DMS79 treated with DMSO at 0.1 percent for 48 hours (cell line): ENCODE data around the gene DNAJB2.
"Not testable (repeated sequence)": the region's sequence is repeated elsewhere in the genome, so short reads cannot be mapped to it uniquely, and the experiment has no call there.

Source experiments
- DNase-seq: peaks from one replicate; lab custom pipeline; 2025; lab: John Stamatoyannopoulos, UW

Gene DNAJB2

GRCh38 chr2:219285373-219285735 lies 6.2 kb downstream of the DNAJB2 start:
- no peak for DNase-seq

GRCh38 chr2:219285894-219286425 lies 6.8 kb downstream of the DNAJB2 start:
- DNase-seq, result no peak

- no peak for DNase-seq
Measured at GRCh38 chr2:219286436-219287115, 7.4 kb downstream of the DNAJB2 start.

- not testable (repeated sequence) for DNase-seq
Measured at GRCh38 chr2:219287116-219287440, 7.9 kb downstream of the DNAJB2 start.

- no peak for DNase-seq
Measured at GRCh38 chr2:219287580-219288265, 8.6 kb downstream of the DNAJB2 start.

- DNase-seq, result no peak
Measured at GRCh38 chr2:219289195-219289536, 10.0 kb downstream of the DNAJB2 start.

- no peak for DNase-seq
Measured at GRCh38 chr2:219289537-219290361, 10.6 kb downstream of the DNAJB2 start.

DNA sequence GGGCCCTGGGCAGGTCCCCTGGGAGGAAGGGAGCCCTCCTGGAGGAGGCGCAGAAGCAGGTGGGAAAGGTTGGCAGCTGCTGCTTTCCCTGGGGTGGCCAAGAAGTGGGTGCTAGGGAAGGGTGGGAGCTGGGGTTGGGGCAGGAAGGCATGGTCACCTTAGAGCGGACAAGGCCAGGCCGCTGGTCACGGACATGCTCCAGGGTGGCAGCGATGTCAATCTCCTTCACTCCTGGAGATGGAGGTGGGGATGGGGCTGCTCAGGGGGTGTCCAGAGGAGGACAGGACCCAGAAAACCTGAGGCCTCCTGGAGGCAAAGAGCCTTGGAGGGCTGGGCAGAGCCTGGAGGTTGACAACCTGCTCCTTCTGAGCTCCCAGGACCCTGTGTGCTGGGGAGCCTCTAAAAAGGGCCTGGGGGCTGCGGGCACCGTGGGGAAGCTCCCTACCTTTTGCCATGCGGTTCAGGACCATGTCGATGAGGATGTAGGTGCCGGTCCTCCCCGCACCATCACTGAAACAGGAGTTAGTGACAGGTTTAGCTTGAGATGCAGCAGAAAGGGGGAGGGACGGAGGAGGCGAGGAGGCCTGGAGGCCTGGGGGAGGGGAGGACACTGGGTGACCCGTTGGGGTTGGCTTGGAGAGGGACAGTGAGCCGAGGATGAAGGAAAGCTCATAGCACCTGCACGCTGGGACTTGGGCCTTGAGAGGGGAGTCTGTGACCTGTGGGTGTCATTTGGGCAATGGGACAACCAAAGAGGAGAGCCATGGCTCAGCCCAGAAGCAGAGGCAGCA lies 11.4 kb downstream of the DNAJB2 start:
- no peak for DNase-seq

GRCh38 chr2:219291394-219291793 lies 12.2 kb downstream of the DNAJB2 start:
- DNase-seq, result no peak

DNA sequence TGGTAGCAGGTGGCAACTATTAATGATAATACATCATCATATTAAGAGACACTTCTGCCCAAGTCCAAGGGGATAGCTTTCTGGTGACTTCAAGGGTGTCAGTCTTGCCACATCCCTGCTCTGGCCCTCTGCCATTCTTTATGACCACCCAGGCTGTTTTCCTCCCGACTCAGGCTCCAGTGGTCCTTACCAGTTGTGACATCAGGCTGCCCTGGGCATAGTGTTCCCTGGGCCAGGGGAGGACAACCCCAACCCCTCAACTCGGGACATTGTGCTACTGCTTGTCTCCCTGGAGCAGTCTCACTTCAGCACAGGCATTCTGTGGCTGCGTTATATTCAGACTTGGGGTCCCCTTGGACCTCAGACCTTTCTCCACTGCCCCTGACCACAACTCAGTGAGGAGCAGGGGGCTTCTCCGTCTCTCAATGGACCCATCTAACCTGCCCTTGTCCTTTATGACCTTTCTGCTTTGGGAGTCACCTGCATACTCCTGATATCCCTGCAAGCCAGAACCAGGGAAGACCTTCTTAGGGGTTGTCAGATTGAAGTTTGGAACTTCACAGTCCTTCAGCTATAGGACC lies 12.8 kb downstream of the DNAJB2 start:
- no peak for DNase-seq

DNA sequence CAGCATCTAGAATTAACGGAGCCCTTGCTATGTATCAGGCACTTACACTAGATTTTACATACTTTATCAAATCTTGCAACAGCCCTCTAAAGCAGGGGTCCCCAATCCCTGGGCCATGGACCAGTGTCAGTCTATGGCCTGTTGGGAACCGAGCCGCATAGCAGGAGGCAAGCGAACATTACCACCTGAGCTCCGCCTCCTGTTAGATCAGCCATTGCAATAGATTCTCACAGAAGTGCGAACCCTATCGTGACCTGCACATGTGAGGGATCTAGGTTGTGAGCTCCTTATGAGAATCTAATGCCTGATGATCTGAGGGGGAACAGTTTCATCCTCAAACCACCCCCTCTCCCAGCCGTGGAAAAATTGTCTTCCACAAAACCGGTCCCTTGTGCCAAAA lies 13.4 kb downstream of the DNAJB2 start:
- DNase-seq, result no peak

- DNase-seq, result no peak
Measured at GRCh38 chr2:219293736-219294231, 14.6 kb downstream of the DNAJB2 start.

DNA sequence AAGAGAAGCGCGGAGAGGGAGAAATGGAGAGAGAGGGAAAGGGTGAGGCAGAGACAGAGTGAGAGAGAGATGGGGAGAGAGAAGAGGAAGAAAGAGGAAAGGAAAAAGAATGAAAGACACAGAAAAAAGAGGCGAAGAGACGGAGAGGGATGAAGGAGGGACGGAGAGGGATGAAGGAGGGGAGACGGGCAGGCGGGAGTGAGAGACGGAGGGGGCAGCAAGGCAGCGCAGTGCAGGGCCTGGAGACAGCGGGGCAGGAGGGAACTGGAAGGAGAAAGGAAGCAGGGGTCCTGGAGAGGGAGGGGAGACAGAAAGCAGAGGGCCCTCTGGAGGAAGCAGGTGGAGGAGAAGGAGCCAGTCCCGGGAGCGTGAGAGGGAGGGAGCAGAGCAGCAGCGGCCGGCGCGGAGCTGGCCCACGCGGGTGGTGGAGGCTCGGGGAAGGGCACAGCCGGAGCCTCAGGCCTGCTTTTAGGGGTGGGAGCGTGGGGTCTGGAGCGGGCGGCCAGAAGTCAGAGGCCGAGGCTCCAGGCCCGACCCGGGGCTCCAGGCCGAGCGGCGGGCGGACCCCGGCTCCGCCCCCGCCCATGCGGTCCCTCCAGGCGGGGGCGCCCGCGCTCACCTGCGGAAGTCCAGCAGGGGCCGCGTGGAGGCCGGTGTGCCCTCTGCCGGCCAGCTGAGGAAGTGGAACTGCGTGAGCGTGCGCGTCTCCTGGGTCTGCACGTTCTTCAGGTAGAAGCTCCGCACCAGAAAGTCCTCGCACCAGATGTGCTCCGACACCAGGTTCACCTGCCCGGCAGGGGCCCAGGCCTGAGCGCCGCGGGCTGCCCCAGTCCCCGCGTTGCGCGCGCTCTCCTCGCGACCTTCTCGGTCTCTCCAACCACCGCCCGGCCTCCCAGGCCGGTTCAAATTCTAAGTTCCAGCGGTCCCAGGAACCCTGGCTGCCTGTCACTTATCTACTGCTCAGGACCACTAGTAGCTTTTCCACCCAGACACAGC lies 15.5 kb downstream of the DNAJB2 start:
- peak; percentile 35 for DNase-seq

DNA sequence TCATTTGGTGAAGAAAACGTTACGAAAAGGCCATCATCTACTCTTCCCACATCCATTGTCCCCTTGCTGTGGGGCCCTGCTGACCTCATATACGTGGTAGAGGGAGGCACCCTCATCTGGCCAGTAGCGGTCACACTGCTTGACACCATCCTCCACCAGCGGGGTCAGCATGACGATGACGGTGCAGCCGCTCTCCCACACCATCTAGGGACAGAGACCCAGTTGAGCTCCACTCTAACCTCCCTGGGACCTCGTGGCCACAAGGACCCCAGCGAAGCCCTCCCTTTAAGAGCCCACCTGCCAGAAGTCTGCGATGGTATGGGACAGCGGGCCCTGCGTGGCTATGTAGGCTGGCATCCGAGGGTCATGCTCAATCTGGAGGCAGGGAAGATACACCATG lies 17.0 kb downstream of the DNAJB2 start:
- no peak for DNase-seq

- no peak for DNase-seq
Measured at GRCh38 chr2:219296631-219297391, 17.6 kb downstream of the DNAJB2 start.

- DNase-seq, result no peak
Measured at GRCh38 chr2:219297766-219298456, 18.7 kb downstream of the DNAJB2 start.

DNA sequence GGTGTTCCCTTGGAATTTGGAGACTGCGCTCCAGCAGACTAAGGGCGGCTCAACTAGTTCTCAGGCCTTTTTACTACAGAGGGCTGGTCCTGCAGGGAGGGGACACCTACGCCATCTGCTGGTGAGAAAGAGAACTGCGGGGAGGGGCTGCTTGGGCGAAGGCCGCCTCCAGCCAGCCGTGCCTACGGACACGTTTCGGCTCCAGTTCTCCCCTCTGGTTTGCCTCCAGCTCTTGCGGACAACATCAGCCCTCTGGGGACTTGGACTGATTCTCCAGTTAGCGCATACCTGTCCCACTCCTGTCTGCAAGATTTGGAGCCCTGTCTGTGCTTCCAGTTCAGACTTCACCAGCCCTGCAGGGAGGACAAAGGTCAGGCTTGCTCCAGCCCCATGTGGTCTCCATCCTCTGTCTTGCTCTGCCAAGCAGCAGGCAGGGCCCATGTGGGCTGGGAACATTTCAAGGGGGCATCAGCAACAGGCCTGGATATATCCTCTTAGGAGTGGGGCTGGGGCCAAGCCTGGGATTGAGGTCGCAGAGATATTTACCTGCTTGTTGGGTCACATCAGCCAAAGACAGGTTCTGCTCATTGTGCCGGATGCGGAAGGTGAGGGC lies 19.7 kb downstream of the DNAJB2 start:
- DNase-seq, result peak; percentile 71

- no peak for DNase-seq
Measured at GRCh38 chr2:219299372-219299760, 20.2 kb downstream of the DNAJB2 start.

- no peak for DNase-seq
Measured at GRCh38 chr2:219300022-219300421, 20.9 kb downstream of the DNAJB2 start.
